ENCODE measurements around the gene SHOX.
"Not testable (repeated sequence)": the region's sequence is repeated elsewhere in the genome, so short reads cannot be mapped to it uniquely, and the experiment has no call there.

The SHOX gene

GRCh38 chrX:630612-631496 is at the start of gene SHOX:
Gene SHOX (plus strand): TSS chrX:630791. CDS start chrX:630898, 107 bp downstream.
- no peak for DNase-seq

GRCh38 chrX:581066-581465 is 49.5 kb upstream of the SHOX start:
- no peak for DNase-seq

GRCh38 chrX:581720-582298 is 48.8 kb upstream of the SHOX start:
- no peak for DNase-seq

GRCh38 chrX:584572-584971 is 46.0 kb upstream of the SHOX start:
- no peak for DNase-seq

- peak; percentile 65 for DNase-seq
Measured at GRCh38 chrX:585115-585808, 45.3 kb upstream of the SHOX start.

- peak; percentile 3 for DNase-seq
Measured at GRCh38 chrX:586351-586750, 44.2 kb upstream of the SHOX start.

- peak; percentile 42 for DNase-seq
Measured at GRCh38 chrX:589261-589660, 41.3 kb upstream of the SHOX start.

- DNase-seq = peak; percentile 26
Measured at GRCh38 chrX:590693-591404, 39.7 kb upstream of the SHOX start.

GRCh38 chrX:599837-600715 is 30.5 kb upstream of the SHOX start:
- peak; percentile 36 for DNase-seq

- peak; percentile 9 for DNase-seq
Measured at GRCh38 chrX:603029-603428, 27.6 kb upstream of the SHOX start.

GRCh38 chrX:604616-605015 is 26.0 kb upstream of the SHOX start:
- peak; percentile 4 for DNase-seq

- DNase-seq = peak; percentile 11
Measured at GRCh38 chrX:608088-608487, 22.5 kb upstream of the SHOX start.

GRCh38 chrX:614136-614535 is 16.5 kb upstream of the SHOX start:
- DNase-seq = no peak

GRCh38 chrX:617401-617800 is 13.2 kb upstream of the SHOX start:
- no peak for DNase-seq

- peak; percentile 13 for DNase-seq
Measured at GRCh38 chrX:617891-618290, 12.7 kb upstream of the SHOX start.

- not testable (repeated sequence) for DNase-seq
Measured at GRCh38 chrX:618304-618703, 12.3 kb upstream of the SHOX start.

- DNase-seq = peak; percentile 35
Measured at GRCh38 chrX:618761-619450, 11.7 kb upstream of the SHOX start.

- DNase-seq = no peak
Measured at GRCh38 chrX:619451-619811, 11.2 kb upstream of the SHOX start.

GRCh38 chrX:619812-620531 is 10.6 kb upstream of the SHOX start:
- DNase-seq = peak; percentile 48

- DNase-seq = no peak
Measured at GRCh38 chrX:621705-622503, 8.7 kb upstream of the SHOX start.
